Caco-2 (cell line): ENCODE data around the gene CACNA2D4. TPM values are rescaled to one million over a fixed set of nuclear protein-coding genes. Genes with fewer than 3 reads are reported as not detected.

Source experiments
- BruUV-seq: library from RNA; stranded (reverse); fragments of 400-500 nt; replicated peaks from 2 replicates; lab custom pipeline; 2021; lab: Mats Ljungman, UMichigan
- CTCF ChIA-PET: fragments of 300-600 bp; sonication (Branson Sonifier 250); formaldehyde crosslinking; loops from one replicate; lab custom pipeline; 2022; ENCODE audit warnings: antibody characterized with exemption; lab: Charles Lee
- POLR2A ChIA-PET: fragments of 300-600 bp; sonication (Branson Sonifier 250); formaldehyde crosslinking; loops from one replicate; lab custom pipeline; 2022; ENCODE audit warnings: antibody characterized with exemption; lab: Charles Lee
- DNase-seq, 2 experiments: peaks; one replicate each; pipeline versions ENCODE4 v3.0.0 to v3.0.0-alpha.2; 2020 to 2022
- H3K27me3 ChIP-seq: replicated peaks from 2 replicates; pipeline ENCODE4 v1.6.0; 2011; ENCODE audit warnings: low read length; ENCODE audit not compliant: control insufficient read depth, insufficient read depth
- H3K36me3 ChIP-seq: 2 replicates; pipeline ENCODE4 v1.5.1; 2011; ENCODE audit warnings: low read length; ENCODE audit not compliant: control insufficient read depth, insufficient read depth
- H3K4me1 ChIP-seq: fragments of 250-450 bp; sonication (Bioruptor Pico); 2 replicates; pipeline ENCODE4 v1.5.1; 2020; ENCODE audit warnings: mild to moderate bottlenecking
- H3K4me3 ChIP-seq: 2 replicates; pipeline ENCODE4 v1.5.1; 2011; ENCODE audit warnings: low read depth, mild to moderate bottlenecking, control low read depth, low read length
- H3K9me3 ChIP-seq: fragments of 250-450 bp; sonication (Bioruptor Pico); 2 replicates; pipeline ENCODE4 v1.5.1; 2020; ENCODE audit warnings: mild to moderate bottlenecking, moderate library complexity
- H3K27ac Mint-ChIP-seq: one replicate; pipeline ENCODE4 v1.8.0; 2022; ENCODE audit warnings: mixed read lengths; ENCODE audit not compliant: unreplicated experiment
- H3K27me3 Mint-ChIP-seq: one replicate; pipeline ENCODE4 v1.8.0; 2022; ENCODE audit warnings: mixed read lengths; ENCODE audit not compliant: insufficient read depth, unreplicated experiment
- H3K36me3 Mint-ChIP-seq: one replicate; pipeline ENCODE4 v1.8.0; 2022; ENCODE audit warnings: mild to moderate bottlenecking, mixed read lengths; ENCODE audit not compliant: insufficient read depth, unreplicated experiment
- H3K4me1 Mint-ChIP-seq: one replicate; pipeline ENCODE4 v1.8.0; 2022; ENCODE audit warnings: low read depth, mixed read lengths; ENCODE audit not compliant: unreplicated experiment
- H3K4me3 Mint-ChIP-seq: one replicate; pipeline ENCODE4 v1.8.0; 2022; ENCODE audit warnings: mild to moderate bottlenecking, moderate library complexity, mixed read lengths; ENCODE audit not compliant: unreplicated experiment
- H3K9me3 Mint-ChIP-seq: one replicate; pipeline ENCODE4 v1.8.0; 2022; ENCODE audit warnings: mixed read lengths; ENCODE audit not compliant: unreplicated experiment
- CTCF ChIP-seq, 2 experiments: fragments of 200-600 bp in 1 of 2; IDR thresholded peaks; 1 replicate in 1 of 2; 2 replicates in 1 of 2; pipeline versions ENCODE4 v1.5.1 to v1.8.0; 2011 to 2022; ENCODE audit warnings: antibody characterized with exemption in 1 of 2, control low read depth in 1 of 2, inconsistent platforms in 1 of 2, low read depth in 1 of 2, low read length in 1 of 2, mild to moderate bottlenecking in 1 of 2, moderate library complexity in 1 of 2; ENCODE audit not compliant: insufficient read depth in 1 of 2, severe bottlenecking in 1 of 2, unreplicated experiment in 1 of 2
- intact Hi-C: fragments of 100-400 bp; cut with micrococcal nuclease; formaldehyde crosslinking; loops from one replicate; pipeline ENCODE4 v1.10.0; 2022; ENCODE audit not compliant: unreplicated experiment
- total RNA-seq: library from RNA; stranded (reverse); gene quantifications from 2 replicates; pipeline ENCODE4 v1.2.3, GENCODE V29; 2022

Gene CACNA2D4
- total RNA-seq, 1 experiment from 2014 or later: 2.2 TPM

GRCh38 chr12:1908758-1909157 is 9.7 kb downstream of the CACNA2D4 start:
- no peaks in the 10 kb centered on the region for H3K4me1 Mint-ChIP-seq
- H3K4me3 Mint-ChIP-seq: peak overlapping the region; percentile 35
- peak in 1 of 2 experiments; percentile 33 for DNase-seq
- peaks cover 11% of the 10 kb centered on the region for H3K9me3 Mint-ChIP-seq
- no TSS peak for BruUV-seq
- intact Hi-C loops: no loop called here
- Histone ChIP-seq H3K9me3 (peaks cover 20% of the 10 kb centered on the region), H3K27me3 (no peaks in the 10 kb centered on the region), H3K4me1 (no peaks in the 10 kb centered on the region), H3K4me3 (no peak overlapping the region), H3K36me3 (no peaks in the 10 kb centered on the region)
- no peaks in the 10 kb centered on the region for H3K36me3 Mint-ChIP-seq
- TF ChIP-seq CTCF (IDR thresholded peaks at IDR 0.05; ENCODE audit: insufficient read depth in 1 of 2, low read depth in 1 of 2, low read length in 1 of 2, severe bottlenecking in 1 of 2, unreplicated experiment in 1 of 2): no peak
- H3K27ac Mint-ChIP-seq: no peak overlapping the region
- H3K27me3 Mint-ChIP-seq: no peaks in the 10 kb centered on the region
- ChIA-PET CTCF (no interaction called here), POLR2A (no interaction called here)

DNA sequence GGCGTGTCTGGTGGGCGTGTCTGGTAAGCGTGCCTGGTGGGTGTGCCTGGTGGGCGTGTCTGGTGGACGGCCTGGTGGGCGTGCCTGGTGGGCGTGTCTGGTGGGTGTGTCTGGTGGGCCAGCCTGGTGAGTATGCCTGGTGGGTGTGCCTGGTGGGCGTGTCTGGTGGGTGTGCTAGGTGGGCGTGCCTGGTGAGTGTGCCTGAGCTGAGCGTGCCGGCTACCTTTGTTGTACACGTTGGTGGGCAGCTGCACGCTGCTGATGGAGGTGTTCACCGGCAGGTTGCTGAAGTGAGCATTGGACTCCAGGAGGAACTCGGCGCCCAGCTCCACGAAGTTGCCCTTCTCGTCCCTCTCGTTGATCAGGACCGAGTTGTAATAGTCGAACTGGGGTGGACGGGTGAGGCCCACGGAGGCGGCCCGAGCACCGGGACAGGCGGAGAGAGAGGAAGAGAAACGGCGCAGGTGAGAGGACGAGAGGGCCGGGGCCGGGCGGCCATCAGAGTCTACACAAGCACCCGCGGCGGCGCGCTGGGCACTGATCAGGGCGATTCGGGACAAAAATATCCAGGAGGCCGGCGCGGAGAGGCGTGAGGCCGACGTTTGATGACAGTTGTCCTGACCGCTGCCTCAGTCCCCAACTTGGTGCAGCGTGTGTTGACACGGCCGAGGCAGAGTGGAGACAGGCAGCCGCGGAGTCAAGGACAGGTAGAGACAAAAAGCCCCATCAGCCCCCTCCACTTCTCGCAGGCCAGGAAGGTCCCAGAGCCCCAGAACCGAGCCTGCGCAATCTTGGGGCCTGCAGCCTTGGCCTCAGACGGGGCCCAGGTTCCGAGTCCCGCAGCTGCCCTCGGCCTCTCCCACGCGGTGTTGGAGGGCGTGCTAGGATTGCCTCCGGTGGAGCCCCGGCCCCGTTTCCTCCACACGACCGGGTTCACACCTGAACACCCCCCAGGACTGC is 10.5 kb downstream of the CACNA2D4 start:
- Histone ChIP-seq H3K27me3 (no peaks in the 10 kb centered on the region), H3K9me3 (peaks cover 28% of the 10 kb centered on the region), H3K4me1 (no peaks in the 10 kb centered on the region), H3K4me3 (peak overlapping the region; percentile 28), H3K36me3 (no peaks in the 10 kb centered on the region)
- intact Hi-C loops: no loop called here
- Mint-ChIP-seq H3K27ac (no peak overlapping the region), H3K36me3 (no peaks in the 10 kb centered on the region), H3K9me3 (peaks cover 20% of the 10 kb centered on the region), H3K27me3 (no peaks in the 10 kb centered on the region), H3K4me1 (no peaks in the 10 kb centered on the region), H3K4me3 (peak overlapping the region; percentile 61)
- ChIA-PET POLR2A (no interaction called here), CTCF (no interaction called here)
- BruUV-seq: no TSS peak
- no peak for TF ChIP-seq CTCF (IDR thresholded peaks at IDR 0.05; ENCODE audit: insufficient read depth in 1 of 2, low read depth in 1 of 2, low read length in 1 of 2, severe bottlenecking in 1 of 2, unreplicated experiment in 1 of 2)
- DNase-seq: peak; percentile 72 to 76

GRCh38 chr12:1906579-1906978 is 11.9 kb downstream of the CACNA2D4 start:
- POLR2A ChIA-PET: no interaction called here
- Mint-ChIP-seq H3K27ac (no peak overlapping the region), H3K4me1 (no peaks in the 10 kb centered on the region), H3K27me3 (no peaks in the 10 kb centered on the region), H3K9me3 (peaks cover 33% of the 10 kb centered on the region), H3K36me3 (no peaks in the 10 kb centered on the region), H3K4me3 (no peak overlapping the region)
- Histone ChIP-seq H3K4me3 (no peak overlapping the region), H3K4me1 (no peaks in the 10 kb centered on the region), H3K9me3 (peaks cover 36% of the 10 kb centered on the region), H3K27me3 (no peaks in the 10 kb centered on the region), H3K36me3 (no peaks in the 10 kb centered on the region)
- no peak for TF ChIP-seq CTCF (IDR thresholded peaks at IDR 0.05; ENCODE audit: insufficient read depth in 1 of 2, low read depth in 1 of 2, low read length in 1 of 2, severe bottlenecking in 1 of 2, unreplicated experiment in 1 of 2)
- peak in 1 of 2 experiments; percentile 0 for DNase-seq
- CTCF ChIA-PET: no interaction called here
- intact Hi-C loops: no loop called here
- BruUV-seq: no TSS peak
